GM18951 (cell line): ENCODE data around the gene PBX4.
"Not testable (repeated sequence)": the region's sequence is repeated elsewhere in the genome, so short reads cannot be mapped to it uniquely, and the experiment has no call there.

ENCODE experiments used
- POLR2A ChIP-seq: IDR thresholded peaks from 4 replicates; pipeline ENCODE4 v1.6.1; 2011; ENCODE audit warnings: mild to moderate bottlenecking; ENCODE audit not compliant: insufficient read length, insufficient read depth; ENCODE audit errors: extremely low read depth
- in situ Hi-C: fragments of 300-500 bp; cut with MboI; formaldehyde crosslinking; loops from one replicate; pipeline ENCODE4 v1.12.0; 2022; ENCODE audit warnings: low sequenced_read_pairs, mixed read lengths, inconsistent platforms; ENCODE audit not compliant: unreplicated experiment

The PBX4 gene

GRCh38 chr19:19618219-19619051 lies at the start of gene PBX4:
Gene PBX4 (minus strand): TSS chr19:19618687. CDS start chr19:19618629, 58 bp downstream.
- peak; percentile 43 for TF ChIP-seq POLR2A
- in situ Hi-C loops = no loop called here

GRCh38 chr19:19665420-19665948 lies 47.0 kb upstream of the PBX4 start:
- in situ Hi-C loops = not testable (repeated sequence)

GRCh38 chr19:19663256-19664120 lies 45.0 kb upstream of the PBX4 start, which contains the start of gene ATP13A1:
Gene ATP13A1 (minus strand): TSS chr19:19663676. CDS start chr19:19663666, 10 bp downstream.
- TF ChIP-seq POLR2A = peak; percentile 86
- in situ Hi-C loops = no loop called here

- in situ Hi-C loops = no loop called here
- TF ChIP-seq POLR2A = no peak
Measured at GRCh38 chr19:19662871-19663255, 44.4 kb upstream of the PBX4 start.

GRCh38 chr19:19662344-19662743 lies 43.9 kb upstream of the PBX4 start:
- in situ Hi-C loops = no loop called here
- TF ChIP-seq POLR2A = no peak

GRCh38 chr19:19661675-19662251 lies 43.3 kb upstream of the PBX4 start:
- TF ChIP-seq POLR2A = peak; percentile 67
- in situ Hi-C loops = no loop called here

- TF ChIP-seq POLR2A = no peak
- in situ Hi-C loops = no loop called here
Measured at GRCh38 chr19:19661141-19661674, 42.7 kb upstream of the PBX4 start.

GRCh38 chr19:19659646-19660245 lies 41.3 kb upstream of the PBX4 start:
- in situ Hi-C loops = no loop called here
- TF ChIP-seq POLR2A = no peak

- no peak for TF ChIP-seq POLR2A
- in situ Hi-C loops = no loop called here
Measured at GRCh38 chr19:19657397-19657783, 38.9 kb upstream of the PBX4 start.

- TF ChIP-seq POLR2A = no peak
- in situ Hi-C loops = no loop called here
Measured at GRCh38 chr19:19656451-19657396, 38.2 kb upstream of the PBX4 start.

GRCh38 chr19:19655641-19656343 lies 37.3 kb upstream of the PBX4 start:
- no peak for TF ChIP-seq POLR2A
- in situ Hi-C loops = no loop called here
